ENCODE data around the gene CALML5.

CALML5 gene

DNA sequence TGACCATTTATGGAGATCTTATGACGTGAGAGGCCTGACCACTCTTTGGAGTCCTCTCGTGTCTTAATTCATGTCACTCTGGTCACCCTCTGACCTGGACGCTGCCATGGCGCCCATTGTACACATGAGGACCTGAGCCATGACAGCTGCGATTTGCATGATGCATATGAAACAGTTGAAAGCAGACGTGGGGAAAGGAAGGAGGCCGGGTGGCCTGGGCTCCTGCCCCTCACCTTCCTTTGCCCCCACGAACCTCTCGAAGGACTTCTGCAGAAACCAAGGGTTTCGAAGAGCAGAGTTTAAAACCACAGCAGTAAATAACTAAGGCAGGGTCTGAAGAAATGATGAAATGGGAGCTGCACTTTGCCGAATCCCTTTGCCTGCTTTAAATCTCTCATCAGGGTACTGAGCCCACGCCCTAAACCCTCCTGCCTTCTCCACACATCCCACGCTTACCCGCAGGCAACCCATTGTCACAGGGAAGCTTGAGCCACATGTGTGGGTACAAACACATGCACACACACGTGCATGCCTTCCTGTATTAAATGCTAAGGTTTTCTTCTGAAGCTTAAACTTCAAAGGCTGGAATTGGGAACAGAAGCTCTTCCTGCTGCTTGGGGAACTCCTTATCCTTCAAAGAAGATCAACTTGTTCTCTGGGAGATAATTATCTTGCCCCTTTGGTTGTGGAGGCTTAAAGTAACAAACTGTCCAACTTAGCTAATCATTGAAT, 13.7 kb upstream of the CALML5 start:
- Histone ChIP-seq H3K27me3 (ENCODE audit: control insufficient read depth, insufficient read depth, low read length) (no peaks in the 10 kb centered on the region), H2AFZ (no peak overlapping the region), H3K4me2 (ENCODE audit: low read length) (no peak overlapping the region), H3K27ac (no peak overlapping the region), H3K4me1 (no peaks in the 10 kb centered on the region), H3K36me3 (ENCODE audit: control insufficient read depth, insufficient read depth, low read length) (no peaks in the 10 kb centered on the region), H3K9ac (no peak overlapping the region), H3K79me2 (no peaks in the 10 kb centered on the region), H3K9me3 (ENCODE audit: control insufficient read depth, low read length) (no peaks in the 10 kb centered on the region), H3K4me3 (ENCODE audit: low read depth, low read length) (no peak overlapping the region)
- TF ChIP-seq, protein P1, sequence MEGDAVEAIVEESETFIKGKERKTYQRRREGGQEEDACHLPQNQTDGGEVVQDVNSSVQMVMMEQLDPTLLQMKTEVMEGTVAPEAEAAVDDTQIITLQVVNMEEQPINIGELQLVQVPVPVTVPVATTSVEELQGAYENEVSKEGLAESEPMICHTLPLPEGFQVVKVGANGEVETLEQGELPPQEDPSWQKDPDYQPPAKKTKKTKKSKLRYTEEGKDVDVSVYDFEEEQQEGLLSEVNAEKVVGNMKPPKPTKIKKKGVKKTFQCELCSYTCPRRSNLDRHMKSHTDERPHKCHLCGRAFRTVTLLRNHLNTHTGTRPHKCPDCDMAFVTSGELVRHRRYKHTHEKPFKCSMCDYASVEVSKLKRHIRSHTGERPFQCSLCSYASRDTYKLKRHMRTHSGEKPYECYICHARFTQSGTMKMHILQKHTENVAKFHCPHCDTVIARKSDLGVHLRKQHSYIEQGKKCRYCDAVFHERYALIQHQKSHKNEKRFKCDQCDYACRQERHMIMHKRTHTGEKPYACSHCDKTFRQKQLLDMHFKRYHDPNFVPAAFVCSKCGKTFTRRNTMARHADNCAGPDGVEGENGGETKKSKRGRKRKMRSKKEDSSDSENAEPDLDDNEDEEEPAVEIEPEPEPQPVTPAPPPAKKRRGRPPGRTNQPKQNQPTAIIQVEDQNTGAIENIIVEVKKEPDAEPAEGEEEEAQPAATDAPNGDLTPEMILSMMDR (IDR thresholded peaks at IDR 0.05): no peak

DNA sequence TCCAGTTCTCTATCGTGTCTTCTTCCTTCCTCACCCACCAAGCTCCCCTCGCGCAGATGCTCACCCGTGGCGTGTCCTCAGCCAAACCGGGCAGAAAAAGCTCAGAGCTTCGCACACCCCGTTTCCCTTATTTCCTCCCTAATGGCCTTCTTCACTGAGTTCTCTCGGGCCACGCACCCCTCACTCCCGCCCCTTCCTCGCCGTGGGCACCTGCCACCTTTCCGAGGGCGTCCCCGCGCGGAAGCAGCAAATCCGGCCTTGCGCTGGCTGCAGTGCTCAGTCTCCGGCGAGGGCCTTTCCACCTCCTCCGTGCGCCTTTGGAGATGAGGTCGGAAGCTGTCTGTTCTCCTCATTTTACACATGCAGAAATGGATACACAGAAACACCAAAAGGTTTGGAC, 13.0 kb upstream of the CALML5 start:
- Histone ChIP-seq H3K36me3 (ENCODE audit: control insufficient read depth, insufficient read depth, low read length) (no peaks in the 10 kb centered on the region), H3K79me2 (no peaks in the 10 kb centered on the region), H3K9me3 (ENCODE audit: control insufficient read depth, low read length) (no peaks in the 10 kb centered on the region), H3K4me2 (ENCODE audit: low read length) (no peak overlapping the region), H3K4me1 (no peaks in the 10 kb centered on the region), H3K4me3 (ENCODE audit: low read depth, low read length) (no peak overlapping the region), H2AFZ (no peak overlapping the region), H3K9ac (no peak overlapping the region), H3K27me3 (ENCODE audit: control insufficient read depth, insufficient read depth, low read length) (no peaks in the 10 kb centered on the region), H3K27ac (no peak overlapping the region)
- TF ChIP-seq, protein P1 (IDR thresholded peaks at IDR 0.05): no peak

DNA sequence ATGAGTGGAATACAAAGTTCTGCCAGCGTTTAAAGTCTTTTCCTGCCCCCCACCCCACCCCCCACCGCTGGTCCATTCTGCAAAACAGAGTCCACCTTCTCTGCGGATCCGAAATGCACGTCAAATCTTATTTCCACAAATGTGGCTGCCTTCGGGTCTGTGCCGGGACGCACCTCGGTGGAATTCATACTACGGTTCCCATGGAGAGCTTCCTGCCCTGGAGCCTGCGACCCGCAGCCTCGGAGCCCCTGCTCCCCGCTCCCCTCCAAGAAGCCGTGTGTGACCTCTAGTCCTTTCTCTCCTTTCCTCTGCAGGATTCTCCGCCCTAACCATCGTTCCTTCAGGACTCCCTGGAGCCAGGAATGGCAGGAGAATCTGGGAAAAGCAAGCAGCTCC, 12.5 kb upstream of the CALML5 start:
- H3K4me1 ChIP-seq: no peaks in the 10 kb centered on the region
- no peak overlapping the region for H3K4me3 ChIP-seq (ENCODE audit: low read depth, low read length)
- H3K27ac ChIP-seq: no peak overlapping the region

DNA sequence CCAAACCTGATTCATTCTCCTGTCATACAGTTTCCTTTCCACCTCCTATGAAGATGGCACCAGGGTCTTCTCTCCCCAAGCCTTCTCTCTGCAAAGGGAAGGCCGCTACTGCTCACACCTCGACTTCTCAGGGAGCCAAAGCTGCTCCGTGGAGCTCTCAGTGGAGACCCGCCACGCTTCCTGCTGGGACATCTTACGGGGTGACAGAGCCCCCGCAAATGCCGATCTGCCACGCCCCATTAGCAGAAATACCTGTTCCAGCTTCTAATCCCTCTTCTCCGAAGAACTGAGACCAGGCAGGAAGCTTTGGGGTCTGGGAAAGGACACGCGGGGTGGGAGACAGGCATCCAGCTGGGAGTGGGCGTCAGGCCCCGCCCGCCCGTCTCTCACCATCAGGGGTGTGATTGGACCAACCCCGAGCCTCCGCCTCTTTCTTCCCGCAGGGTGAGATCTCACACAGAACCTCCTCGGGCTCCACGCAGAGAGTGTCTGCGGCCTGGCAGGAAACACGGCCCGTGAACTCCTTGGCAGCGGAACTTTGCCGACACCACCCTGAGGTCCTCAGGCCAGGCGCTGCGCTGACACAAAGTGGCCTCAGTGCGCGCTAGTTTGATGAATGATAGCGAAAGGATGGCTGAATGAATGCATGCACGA, 12.0 kb upstream of the CALML5 start:
- no peaks in the 10 kb centered on the region for H3K36me3 ChIP-seq (ENCODE audit: control insufficient read depth, insufficient read depth, low read length)
- no peak overlapping the region for H2AFZ ChIP-seq
- no peaks in the 10 kb centered on the region for H3K9me3 ChIP-seq (ENCODE audit: control insufficient read depth, low read length)
- H3K4me2 ChIP-seq (ENCODE audit: low read length): no peak overlapping the region
- H3K4me1 ChIP-seq: no peaks in the 10 kb centered on the region
- H3K9ac ChIP-seq: no peak overlapping the region
- H3K27ac ChIP-seq: no peak overlapping the region
- no peaks in the 10 kb centered on the region for H3K27me3 ChIP-seq (ENCODE audit: control insufficient read depth, insufficient read depth, low read length)
- no peak overlapping the region for H3K4me3 ChIP-seq (ENCODE audit: low read depth, low read length)
- H3K79me2 ChIP-seq: no peaks in the 10 kb centered on the region
- TF ChIP-seq, protein P1 (IDR thresholded peaks at IDR 0.05): no peak

More for the DNA sequence above, 12.5 kb upstream of the CALML5 start:
- H3K27me3 ChIP-seq (ENCODE audit: control insufficient read depth, insufficient read depth, low read length): no peaks in the 10 kb centered on the region
- no peak overlapping the region for H2AFZ ChIP-seq
- H3K4me2 ChIP-seq (ENCODE audit: low read length): no peak overlapping the region
- H3K9me3 ChIP-seq (ENCODE audit: control insufficient read depth, low read length): no peaks in the 10 kb centered on the region
- H3K79me2 ChIP-seq: no peaks in the 10 kb centered on the region
- TF ChIP-seq, protein P1 (IDR thresholded peaks at IDR 0.05): no peak
- H3K36me3 ChIP-seq (ENCODE audit: control insufficient read depth, insufficient read depth, low read length): no peaks in the 10 kb centered on the region
- no peak overlapping the region for H3K9ac ChIP-seq
